HG03045 (cell line): ENCODE results near the gene PKMYT1.

Experiments used
- ATAC-seq: cut with Tn5 transposase; IDR thresholded peaks from one replicate; pipeline ENCODE4 v1.9.1; 2021; ENCODE audit warnings: mild to moderate bottlenecking, moderate library complexity; ENCODE audit not compliant: unreplicated experiment

PKMYT1 gene

DNA sequence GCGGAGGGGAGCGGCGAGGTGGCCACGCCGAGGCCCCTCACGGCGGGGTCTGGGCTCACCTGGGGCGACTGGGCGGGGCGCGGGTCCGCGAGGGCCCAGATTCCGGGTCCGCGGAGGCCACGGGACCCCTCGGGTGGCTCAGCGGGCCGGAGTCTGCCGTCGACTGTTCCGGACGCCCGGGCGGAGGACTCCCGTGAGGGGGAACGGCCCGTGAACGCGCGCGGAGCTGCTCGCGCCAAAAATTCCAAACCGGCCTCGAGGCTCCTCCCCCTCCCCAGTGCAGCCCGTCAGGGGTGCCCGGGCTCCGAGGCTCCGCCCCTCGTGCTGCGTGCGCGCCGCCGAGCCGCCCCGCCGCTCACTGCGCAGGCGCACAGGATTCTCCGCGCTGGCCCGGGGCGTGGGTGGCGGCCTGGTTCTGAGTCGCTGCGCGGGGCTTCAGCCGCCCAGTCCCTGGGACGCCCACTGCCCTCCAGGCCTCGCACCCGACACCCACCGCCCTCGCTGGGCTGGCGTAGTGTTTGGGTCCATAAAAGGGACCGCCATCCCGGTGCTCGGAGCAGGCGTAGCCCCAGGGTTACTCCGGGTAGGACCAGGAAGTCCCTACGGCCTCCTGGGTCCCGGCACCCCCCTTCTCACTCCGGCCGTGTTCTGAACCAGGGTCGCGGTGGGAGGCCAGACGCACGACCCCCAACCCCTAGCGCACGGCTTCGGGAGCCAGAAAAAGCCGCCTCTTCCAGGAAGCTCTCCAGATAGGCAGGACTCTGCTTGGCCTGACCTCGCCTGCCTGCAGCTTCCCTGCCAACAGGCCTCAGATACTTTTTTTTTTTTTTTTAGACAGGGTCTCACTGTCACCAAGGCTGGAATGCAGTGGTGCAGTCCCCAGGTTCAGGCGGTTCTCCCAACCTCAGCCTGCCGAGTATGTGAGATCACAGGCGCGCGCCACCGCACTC is at the start of gene PKMYT1:
TSS of gene PKMYT1 (minus strand) at position 220 of the 950 bp plus-strand sequence. CDS start 789 bp downstream, outside the sequence.
- ATAC-seq: peak; percentile 62

DNA sequence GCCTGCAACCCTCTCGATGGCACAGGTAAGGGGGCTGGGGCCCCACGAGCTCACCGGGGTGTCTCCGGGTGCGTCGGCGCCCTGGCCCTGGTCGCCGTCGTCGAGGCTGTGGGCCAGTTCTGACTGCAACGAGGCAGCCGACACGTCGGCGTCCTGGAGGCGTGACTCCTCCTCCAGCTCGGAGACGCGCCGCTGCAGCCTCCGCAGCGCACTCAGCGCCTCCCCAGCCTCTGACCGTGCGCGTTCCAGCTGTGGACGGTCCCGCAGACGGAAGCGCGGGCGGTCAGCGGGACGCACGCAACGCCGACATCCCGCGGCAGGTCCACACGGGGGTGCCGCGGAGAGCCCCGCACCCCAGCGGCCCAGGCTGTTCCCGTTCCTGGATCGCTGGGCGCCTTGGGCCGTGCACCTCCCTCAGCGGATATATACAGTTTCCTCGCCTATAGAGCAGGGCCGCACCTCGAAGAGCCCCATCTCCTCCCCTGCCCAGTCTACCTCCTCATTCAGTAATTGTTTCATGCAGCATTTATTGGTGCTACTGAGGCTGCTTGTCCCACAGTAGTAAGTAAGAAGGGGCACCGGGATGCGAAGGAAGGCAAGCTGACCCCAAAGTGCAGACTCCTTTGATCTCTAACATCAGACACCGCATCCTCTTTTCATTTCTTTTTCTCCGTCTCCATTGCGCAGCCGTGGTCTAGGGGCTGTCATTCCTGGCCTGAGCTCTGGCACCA is 49.4 kb upstream of the PKMYT1 start:
- no peak for ATAC-seq

DNA sequence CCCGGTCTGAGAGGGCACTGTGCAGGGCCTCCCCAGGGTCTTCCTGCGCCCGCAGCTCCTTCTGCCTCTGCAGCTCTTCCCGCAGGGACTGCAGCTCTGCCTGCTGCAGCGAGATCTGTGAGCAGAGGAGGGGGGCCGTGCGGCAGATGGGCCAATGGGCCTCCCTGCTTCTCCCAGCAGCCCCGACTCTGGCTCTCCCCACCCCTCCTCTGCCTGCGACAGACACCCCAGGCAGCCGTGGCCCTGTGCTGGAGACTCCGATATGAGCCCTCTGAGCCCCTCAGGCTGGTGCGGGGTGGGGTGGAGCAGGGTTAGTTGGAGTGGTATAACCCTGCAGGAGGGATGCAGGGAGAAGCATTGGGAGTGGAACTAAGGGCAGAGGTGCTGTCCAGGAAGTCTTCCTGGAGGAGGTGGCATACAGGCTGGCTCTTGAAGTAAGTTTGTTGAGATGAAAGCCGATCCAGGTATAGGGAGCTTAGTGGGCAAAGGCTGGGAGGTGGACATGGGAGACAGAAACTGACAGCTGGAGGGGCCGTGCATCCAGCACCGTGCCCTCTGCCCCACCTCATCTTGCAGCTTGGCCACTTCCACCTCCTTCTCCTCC is 48.6 kb upstream of the PKMYT1 start:
- no peak for ATAC-seq

DNA sequence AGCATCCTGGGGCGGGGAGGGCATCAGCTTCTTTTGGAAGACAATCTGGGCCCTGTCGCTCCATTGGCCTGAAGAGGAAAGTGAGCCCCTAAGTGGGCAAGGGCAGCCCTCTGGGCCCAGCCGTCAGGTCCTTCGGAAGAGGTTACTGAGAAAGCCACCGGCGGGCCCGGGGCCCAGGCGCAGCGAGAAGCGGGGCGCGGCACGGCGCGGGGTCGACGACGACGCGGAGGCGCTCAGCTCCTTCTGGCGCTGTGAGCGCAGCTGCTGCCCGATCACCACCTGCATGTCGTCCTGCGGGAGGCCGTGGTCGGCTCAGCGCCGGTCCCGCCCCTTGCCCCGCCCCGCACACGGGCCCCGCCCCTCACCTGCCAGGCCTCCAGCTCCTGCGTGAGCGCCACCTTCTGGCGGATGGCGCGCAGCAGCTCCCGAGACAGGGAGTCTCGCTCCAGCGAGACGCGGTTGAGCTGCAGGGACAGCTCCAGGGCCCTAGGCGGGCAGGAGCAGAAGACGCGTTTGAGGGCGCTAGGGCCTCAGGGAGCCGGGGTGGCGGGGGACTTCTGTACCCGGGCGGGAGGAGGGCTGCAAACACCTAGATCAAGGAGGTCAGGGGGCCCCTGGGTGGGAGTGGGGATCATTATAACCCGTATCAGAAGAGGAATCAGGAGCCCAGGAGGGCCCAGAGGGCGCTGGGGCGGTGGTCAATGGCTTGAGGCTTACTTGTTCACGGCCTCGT is 47.9 kb upstream of the PKMYT1 start:
- ATAC-seq: no peak

GRCh38 chr16:3027489-3027795 is 47.2 kb upstream of the PKMYT1 start:
- ATAC-seq: no peak

DNA sequence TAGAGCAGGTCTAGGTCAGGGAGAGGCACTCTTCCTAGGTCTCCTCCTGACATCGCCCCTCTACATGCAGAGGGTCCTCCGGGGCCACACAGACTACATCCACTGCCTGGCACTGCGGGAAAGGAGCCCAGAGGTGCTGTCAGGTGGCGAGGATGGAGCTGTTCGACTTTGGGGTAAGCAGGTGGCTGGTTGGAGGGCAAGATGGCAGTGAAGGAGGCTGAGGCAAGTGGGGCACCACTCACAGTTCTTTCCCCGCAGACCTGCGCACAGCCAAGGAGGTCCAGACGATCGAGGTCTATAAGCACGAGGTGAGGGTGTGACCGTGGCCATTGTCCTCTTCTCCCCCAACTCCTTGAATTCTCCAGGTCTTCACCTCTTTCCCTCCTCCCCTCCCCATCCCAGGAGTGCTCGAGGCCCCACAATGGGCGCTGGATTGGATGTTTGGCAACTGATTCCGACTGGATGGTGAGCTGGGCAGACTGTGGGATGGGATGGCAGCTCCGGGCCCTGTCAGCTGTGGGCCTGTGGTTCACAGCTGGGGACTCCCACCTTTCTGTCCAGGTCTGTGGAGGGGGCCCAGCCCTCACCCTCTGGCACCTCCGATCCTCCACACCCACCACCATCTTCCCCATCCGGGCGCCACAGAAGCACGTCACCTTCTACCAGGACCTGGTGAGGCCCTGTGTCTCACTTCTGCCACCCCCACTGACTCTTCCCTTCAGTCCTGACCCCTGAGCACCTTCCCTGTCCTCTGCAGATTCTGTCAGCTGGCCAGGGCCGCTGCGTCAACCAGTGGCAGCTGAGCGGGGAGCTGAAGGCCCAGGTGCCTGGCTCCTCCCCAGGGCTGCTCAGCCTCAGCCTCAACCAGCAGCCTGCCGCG is 46.6 kb upstream of the PKMYT1 start:
- ATAC-seq: no peak

DNA sequence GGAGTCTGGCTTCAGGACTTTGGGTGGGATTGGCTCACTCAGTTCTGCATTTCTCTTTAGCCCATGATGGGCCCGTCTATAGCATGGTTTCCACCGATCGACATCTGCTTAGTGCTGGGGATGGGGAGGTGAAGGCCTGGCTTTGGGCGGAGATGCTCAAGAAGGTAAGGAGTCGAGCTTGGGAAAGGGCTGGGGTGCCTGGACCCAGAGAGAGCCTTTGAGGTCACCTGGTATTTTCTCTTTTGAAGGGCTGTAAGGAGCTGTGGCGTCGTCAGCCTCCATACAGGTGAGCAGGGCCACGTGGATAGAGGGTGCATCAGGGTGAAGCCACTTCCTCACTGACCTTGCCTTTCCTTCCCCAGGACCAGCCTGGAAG is 45.7 kb upstream of the PKMYT1 start:
- no peak for ATAC-seq

- no peak for ATAC-seq
Measured at GRCh38 chr16:3025032-3026002, 45.1 kb upstream of the PKMYT1 start.

DNA sequence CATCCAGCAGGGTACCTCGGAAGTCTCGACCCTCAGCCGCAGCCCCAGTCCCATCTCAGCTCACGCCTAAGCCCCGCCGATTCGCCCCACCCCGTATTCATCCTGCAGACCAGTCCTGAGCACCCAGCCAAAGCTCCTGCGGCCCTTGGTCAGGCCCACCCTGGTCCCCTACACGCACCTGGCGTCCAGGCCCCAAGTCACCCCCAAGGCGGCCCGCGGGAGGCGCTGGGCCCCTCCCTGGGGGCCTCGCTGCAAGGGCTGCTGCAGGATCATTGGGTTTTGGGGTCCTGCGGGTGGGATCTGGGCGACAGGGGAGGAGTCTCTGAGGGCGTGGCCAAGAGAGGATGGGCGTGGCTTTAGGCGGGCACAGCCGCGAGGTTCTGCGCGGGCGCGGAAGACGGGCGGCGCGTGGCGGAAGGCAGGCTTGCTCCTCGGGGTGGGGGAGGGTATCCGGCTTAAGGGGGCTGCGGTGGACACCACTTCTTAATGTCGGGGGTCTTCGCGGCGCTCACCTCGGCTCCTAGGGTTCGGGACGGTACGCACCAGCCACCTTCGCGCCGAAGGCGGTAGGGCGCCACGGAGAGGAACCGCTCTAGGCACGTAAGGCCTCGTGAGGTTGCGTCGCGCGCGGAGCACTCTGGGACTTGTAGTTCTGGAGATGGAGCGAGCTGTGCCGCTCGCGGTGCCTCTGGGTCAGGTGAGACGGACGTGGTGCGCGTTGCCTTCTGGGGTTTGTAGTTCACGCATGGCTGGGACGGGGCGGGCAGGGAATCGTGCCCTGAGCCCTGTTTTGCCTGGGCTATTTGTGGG is 43.6 kb upstream of the PKMYT1 start, which contains the start of the genes HCFC1R1 and THOC6:
TSS of gene HCFC1R1 (minus strand) at position 274 of the 810 bp plus-strand sequence. CDS start at position 273, 1 bp downstream.
TSS of gene THOC6 (plus strand) at position 367 of the 810 bp plus-strand sequence. CDS start at position 659, 292 bp downstream.
- ATAC-seq: peak; percentile 67

GRCh38 chr16:3023415-3023668 is 43.1 kb upstream of the PKMYT1 start:
- ATAC-seq: no peak

GRCh38 chr16:3022684-3023414 is 42.6 kb upstream of the PKMYT1 start:
- no peak for ATAC-seq

GRCh38 chr16:3022208-3022683 is 42.0 kb upstream of the PKMYT1 start:
- ATAC-seq: no peak

- ATAC-seq: no peak
Measured at GRCh38 chr16:3021449-3022207, 41.4 kb upstream of the PKMYT1 start.

- ATAC-seq: no peak
Measured at GRCh38 chr16:3020604-3021448, 40.6 kb upstream of the PKMYT1 start.

DNA sequence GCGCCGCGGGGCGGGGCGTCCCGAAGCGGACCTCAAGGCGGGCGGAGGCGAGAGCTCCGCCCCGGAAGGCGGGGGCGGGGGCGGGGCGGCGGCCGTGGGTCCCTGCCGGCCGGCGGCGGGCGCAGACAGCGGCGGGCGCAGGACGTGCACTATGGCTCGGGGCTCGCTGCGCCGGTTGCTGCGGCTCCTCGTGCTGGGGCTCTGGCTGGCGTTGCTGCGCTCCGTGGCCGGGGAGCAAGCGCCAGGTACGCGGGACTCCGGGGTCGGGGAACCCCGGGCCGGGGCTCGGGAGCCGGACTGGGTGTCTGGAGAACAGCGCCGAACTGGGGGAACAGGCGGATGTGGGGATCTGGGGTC is 40.0 kb upstream of the PKMYT1 start, which contains the start of gene TNFRSF12A:
TSS of gene TNFRSF12A (plus strand) at position 122 of the 357 bp plus-strand sequence. CDS start at position 152, 30 bp downstream.
- no peak for ATAC-seq
